Neural cell (in vitro differentiated cells): ENCODE results near the gene DUSP2.

Source experiments
- CTCF ChIP-seq: fragments of 450-650 bp; IDR thresholded peaks from 2 replicates; pipeline ENCODE4 v1.5.1; 2014; ENCODE audit warnings: antibody characterized with exemption, mild to moderate bottlenecking, moderate library complexity; ENCODE audit not compliant: poor library complexity, severe bottlenecking
- EP300 ChIP-seq: fragments of 450-650 bp; conservative IDR thresholded peaks from 2 replicates; pipeline ENCODE4 v1.6.1; 2014; ENCODE audit warnings: antibody characterized with exemption, mild to moderate bottlenecking, moderate library complexity; ENCODE audit not compliant: poor library complexity, severe bottlenecking
- EZH2 ChIP-seq: fragments of 200-600, 300-800 bp; shearing (Covaris generic), sonication (generic); IDR thresholded peaks from 2 replicates; pipeline ENCODE4 v1.6.1; 2014; ENCODE audit warnings: antibody characterized with exemption, low read length, borderline replicate concordance, mild to moderate bottlenecking; ENCODE audit not compliant: insufficient read depth, poor library complexity, severe bottlenecking
- RAD21 ChIP-seq: fragments of 450-650 bp; conservative IDR thresholded peaks from 2 replicates; pipeline ENCODE4 v1.6.1; 2014; ENCODE audit warnings: antibody characterized with exemption, mild to moderate bottlenecking, moderate library complexity
- SMC3 ChIP-seq: fragments of 450-650 bp; conservative IDR thresholded peaks from 2 replicates; pipeline ENCODE4 v1.6.1; 2014; ENCODE audit warnings: antibody characterized with exemption, mild to moderate bottlenecking, moderate library complexity; ENCODE audit not compliant: poor library complexity

- TF ChIP-seq EP300: no peak
- TF ChIP-seq CTCF: no peak
- TF ChIP-seq SMC3: no peak
- no peak for TF ChIP-seq RAD21
- no peak for TF ChIP-seq EZH2
Observed at GRCh38 chr2:96152304-96153161, 7.3 kb upstream of the DUSP2 start.
